ENCODE data around the gene FLT4. TPM values are rescaled to one million over a fixed set of nuclear protein-coding genes. Genes with fewer than 3 reads are reported as not detected.

The FLT4 gene
- total and polyA plus RNA-seq, 2 experiments from 2014 or later: 3.4 to 13.8 TPM

DNA sequence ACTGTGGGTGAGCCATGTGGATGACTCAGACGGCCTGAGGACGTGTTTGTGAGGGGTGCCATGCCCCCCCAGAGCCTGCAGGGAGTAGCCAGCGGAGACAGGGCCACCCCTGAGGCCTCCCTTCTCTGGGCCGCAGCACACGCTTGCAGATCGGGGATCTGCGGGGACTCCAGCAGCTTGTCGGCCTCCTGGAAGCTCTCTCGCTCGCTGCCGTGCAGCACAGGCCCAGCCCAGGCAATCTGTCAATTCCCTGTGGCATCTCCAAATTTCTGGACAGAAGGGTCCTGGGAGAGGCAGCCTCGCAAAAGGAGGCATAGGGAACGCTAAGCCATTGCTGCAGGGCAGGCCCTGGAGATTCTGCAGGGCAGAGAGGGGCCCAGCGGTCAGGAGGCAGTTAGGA is 21.2 kb downstream of the FLT4 start:
- Mint-ChIP-seq H3K4me3 (no peak overlapping the region), H3K27ac (no peak overlapping the region), H3K36me3 (ENCODE audit: low read depth) (no peaks in the 10 kb centered on the region), H3K4me1 (peaks cover 11% of the 10 kb centered on the region; the same call in 2 of the 3 replicates), H3K27me3 (ENCODE audit: insufficient read depth, low read depth, poor library complexity) (peaks cover 3% of the 10 kb centered on the region), H3K9me3 (no peaks in the 10 kb centered on the region)
- no peak overlapping the region for H3K4me2 ChIP-seq
- H3K4me3 ChIP-seq: no peak overlapping the region
- H3K9me2 ChIP-seq (ENCODE audit: insufficient read depth): no peaks in the 10 kb centered on the region
- H3F3A ChIP-seq (replicated peaks; ENCODE audit: low read depth): no peaks in the 10 kb centered on the region
- DNase-seq (ENCODE audit: low spot score) (no peak), ATAC-seq (no peak)
- H3K4me1 ChIP-seq (ENCODE audit: insufficient read depth): no peaks in the 10 kb centered on the region
- no peak overlapping the region for H2AFZ ChIP-seq
- H3K27ac ChIP-seq (ENCODE audit: low read depth): no peak overlapping the region
- no peaks in the 10 kb centered on the region for H3K27me3 ChIP-seq (ENCODE audit: insufficient read depth)
- H3K36me3 ChIP-seq (ENCODE audit: insufficient read depth): no peaks in the 10 kb centered on the region
- no peaks in the 10 kb centered on the region for H3K79me2 ChIP-seq (replicated peaks; ENCODE audit: insufficient read depth)
- no peaks in the 10 kb centered on the region for H4K20me1 ChIP-seq (replicated peaks; ENCODE audit: insufficient read depth)
- TF ChIP-seq, protein P1, sequence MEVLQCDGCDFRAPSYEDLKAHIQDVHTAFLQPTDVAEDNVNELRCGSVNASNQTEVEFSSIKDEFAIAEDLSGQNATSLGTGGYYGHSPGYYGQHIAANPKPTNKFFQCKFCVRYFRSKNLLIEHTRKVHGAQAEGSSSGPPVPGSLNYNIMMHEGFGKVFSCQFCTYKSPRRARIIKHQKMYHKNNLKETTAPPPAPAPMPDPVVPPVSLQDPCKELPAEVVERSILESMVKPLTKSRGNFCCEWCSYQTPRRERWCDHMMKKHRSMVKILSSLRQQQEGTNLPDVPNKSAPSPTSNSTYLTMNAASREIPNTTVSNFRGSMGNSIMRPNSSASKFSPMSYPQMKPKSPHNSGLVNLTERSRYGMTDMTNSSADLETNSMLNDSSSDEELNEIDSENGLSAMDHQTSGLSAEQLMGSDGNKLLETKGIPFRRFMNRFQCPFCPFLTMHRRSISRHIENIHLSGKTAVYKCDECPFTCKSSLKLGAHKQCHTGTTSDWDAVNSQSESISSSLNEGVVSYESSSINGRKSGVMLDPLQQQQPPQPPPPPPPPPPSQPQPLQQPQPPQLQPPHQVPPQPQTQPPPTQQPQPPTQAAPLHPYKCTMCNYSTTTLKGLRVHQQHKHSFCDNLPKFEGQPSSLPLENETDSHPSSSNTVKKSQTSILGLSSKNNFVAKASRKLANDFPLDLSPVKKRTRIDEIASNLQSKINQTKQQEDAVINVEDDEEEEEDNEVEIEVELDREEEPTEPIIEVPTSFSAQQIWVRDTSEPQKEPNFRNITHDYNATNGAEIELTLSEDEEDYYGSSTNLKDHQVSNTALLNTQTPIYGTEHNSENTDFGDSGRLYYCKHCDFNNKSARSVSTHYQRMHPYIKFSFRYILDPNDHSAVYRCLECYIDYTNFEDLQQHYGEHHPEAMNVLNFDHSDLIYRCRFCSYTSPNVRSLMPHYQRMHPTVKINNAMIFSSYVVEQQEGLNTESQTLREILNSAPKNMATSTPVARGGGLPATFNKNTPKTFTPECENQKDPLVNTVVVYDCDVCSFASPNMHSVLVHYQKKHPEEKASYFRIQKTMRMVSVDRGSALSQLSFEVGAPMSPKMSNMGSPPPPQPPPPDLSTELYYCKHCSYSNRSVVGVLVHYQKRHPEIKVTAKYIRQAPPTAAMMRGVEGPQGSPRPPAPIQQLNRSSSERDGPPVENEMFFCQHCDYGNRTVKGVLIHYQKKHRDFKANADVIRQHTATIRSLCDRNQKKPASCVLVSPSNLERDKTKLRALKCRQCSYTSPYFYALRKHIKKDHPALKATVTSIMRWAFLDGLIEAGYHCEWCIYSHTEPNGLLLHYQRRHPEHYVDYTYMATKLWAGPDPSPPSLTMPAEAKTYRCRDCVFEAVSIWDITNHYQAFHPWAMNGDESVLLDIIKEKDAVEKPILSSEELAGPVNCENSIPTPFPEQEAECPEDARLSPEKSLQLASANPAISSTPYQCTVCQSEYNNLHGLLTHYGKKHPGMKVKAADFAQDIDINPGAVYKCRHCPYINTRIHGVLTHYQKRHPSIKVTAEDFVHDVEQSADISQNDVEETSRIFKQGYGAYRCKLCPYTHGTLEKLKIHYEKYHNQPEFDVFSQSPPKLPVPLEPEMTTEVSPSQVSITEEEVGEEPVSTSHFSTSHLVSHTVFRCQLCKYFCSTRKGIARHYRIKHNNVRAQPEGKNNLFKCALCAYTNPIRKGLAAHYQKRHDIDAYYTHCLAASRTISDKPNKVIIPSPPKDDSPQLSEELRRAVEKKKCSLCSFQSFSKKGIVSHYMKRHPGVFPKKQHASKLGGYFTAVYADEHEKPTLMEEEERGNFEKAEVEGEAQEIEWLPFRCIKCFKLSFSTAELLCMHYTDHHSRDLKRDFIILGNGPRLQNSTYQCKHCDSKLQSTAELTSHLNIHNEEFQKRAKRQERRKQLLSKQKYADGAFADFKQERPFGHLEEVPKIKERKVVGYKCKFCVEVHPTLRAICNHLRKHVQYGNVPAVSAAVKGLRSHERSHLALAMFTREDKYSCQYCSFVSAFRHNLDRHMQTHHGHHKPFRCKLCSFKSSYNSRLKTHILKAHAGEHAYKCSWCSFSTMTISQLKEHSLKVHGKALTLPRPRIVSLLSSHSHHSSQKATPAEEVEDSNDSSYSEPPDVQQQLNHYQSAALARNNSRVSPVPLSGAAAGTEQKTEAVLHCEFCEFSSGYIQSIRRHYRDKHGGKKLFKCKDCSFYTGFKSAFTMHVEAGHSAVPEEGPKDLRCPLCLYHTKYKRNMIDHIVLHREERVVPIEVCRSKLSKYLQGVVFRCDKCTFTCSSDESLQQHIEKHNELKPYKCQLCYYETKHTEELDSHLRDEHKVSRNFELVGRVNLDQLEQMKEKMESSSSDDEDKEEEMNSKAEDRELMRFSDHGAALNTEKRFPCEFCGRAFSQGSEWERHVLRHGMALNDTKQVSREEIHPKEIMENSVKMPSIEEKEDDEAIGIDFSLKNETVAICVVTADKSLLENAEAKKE (CRISPR knock-in tag; IDR thresholded peaks at IDR 0.05): no peak
- TF ChIP-seq, protein P2, sequence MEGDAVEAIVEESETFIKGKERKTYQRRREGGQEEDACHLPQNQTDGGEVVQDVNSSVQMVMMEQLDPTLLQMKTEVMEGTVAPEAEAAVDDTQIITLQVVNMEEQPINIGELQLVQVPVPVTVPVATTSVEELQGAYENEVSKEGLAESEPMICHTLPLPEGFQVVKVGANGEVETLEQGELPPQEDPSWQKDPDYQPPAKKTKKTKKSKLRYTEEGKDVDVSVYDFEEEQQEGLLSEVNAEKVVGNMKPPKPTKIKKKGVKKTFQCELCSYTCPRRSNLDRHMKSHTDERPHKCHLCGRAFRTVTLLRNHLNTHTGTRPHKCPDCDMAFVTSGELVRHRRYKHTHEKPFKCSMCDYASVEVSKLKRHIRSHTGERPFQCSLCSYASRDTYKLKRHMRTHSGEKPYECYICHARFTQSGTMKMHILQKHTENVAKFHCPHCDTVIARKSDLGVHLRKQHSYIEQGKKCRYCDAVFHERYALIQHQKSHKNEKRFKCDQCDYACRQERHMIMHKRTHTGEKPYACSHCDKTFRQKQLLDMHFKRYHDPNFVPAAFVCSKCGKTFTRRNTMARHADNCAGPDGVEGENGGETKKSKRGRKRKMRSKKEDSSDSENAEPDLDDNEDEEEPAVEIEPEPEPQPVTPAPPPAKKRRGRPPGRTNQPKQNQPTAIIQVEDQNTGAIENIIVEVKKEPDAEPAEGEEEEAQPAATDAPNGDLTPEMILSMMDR (conservative IDR thresholded peaks at IDR 0.05; ENCODE audit: low read depth in 2 of 2): no peak
- TF ChIP-seq NANOG (IDR thresholded peaks at IDR 0.05; ENCODE audit: borderline replicate concordance): no peak
- no peak for TF ChIP-seq CREB1 (CRISPR knock-in tag; IDR thresholded peaks at IDR 0.05; ENCODE audit: low read depth)
- TF ChIP-seq STAT1 (IDR thresholded peaks at IDR 0.05; ENCODE audit: unreplicated experiment): no peak
- TF ChIP-seq EZH2phosphoT487 (IDR thresholded peaks at IDR 0.05; ENCODE audit: unreplicated experiment): no peak
